HG02938 (cell line): ENCODE measurements around the gene ENGASE.

ENCODE experiments used
- ATAC-seq: cut with Tn5 transposase; IDR thresholded peaks from one replicate; pipeline ENCODE4 v1.9.1; 2021; ENCODE audit warnings: mild to moderate bottlenecking, moderate library complexity; ENCODE audit not compliant: unreplicated experiment

The ENGASE gene

GRCh38 chr17:79079421-79080200 is 5.0 kb downstream of the ENGASE start:
- ATAC-seq, result no peak

DNA sequence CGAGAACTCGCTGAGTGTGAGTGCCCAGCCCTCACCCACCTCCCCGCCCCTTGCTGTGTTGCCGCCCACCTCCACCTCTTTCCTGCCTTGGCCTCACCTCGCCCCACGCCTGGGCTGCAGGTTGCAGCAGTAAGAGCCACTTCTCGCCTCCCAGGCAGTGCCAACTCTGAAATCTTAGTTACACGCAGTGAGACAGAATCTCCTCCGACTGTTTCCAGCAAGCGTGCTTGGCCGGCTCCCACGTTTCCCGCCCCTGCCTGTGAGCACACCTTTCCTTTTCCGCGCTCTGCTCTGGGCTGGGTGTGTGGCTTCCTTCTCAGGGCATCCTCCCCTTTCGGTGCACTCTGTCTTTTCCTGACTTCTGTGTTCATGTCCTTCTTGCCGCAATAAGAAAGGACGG is 5.7 kb downstream of the ENGASE start:
- ATAC-seq, result no peak

DNA sequence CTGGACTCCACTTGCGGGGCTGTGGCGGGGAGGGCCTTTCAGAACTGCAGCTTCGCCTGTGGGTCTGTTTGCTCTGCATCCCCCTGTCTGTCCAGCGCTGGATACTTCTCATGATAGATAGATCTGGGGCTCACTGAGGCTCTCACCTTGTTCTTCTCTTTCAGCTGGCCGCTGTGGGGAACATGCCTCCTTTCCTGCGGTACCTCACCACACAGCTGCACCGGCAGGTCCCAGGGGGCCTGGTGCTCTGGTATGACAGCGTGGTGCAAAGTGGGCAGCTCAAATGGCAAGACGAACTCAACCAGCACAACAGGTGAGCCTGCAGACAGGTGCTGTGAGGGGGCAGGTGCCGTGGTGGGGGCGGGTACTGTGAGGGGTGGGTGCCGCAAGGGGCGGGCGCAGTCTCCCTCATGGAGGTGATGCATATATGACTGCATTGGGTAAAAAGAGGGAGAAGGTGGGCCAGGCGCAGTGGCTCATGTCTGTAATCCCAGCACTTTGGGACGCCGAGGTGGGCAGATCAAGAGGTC is 6.2 kb downstream of the ENGASE start:
- no peak for ATAC-seq

DNA sequence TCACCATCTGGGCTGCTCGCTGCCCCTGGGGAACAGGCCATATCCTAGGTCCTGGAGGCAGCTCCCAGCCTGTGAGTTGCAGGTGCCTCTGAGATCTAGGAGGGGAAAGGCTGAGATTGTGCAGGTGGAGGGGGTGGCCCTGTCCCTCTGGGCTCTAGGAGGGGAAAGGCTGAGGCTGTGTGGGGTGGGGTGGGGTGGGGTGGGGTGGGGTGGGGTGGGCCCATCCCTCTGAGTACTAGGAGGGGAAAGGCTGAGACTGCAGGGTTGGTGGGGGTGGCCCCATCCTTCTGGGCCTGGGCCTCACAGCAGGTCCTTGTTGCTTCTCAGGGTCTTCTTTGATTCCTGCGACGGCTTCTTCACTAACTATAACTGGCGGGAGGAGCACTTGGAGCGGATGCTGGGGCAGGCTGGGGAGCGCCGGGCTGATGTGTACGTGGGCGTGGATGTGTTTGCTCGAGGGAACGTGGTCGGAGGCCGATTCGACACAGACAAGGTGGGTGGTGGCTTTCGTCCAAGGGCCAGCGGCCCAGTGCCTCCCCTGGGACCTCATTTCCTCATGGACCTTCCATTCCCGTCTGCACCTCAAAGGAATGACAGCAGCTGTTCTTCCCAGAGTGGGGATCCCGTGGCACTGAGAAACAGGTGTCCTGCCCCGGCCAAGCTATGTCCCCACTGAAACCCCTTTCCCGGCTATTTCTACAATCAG is 7.1 kb downstream of the ENGASE start:
- no peak for ATAC-seq

- ATAC-seq, result no peak
Measured at GRCh38 chr17:79082311-79083190, 7.9 kb downstream of the ENGASE start.

DNA sequence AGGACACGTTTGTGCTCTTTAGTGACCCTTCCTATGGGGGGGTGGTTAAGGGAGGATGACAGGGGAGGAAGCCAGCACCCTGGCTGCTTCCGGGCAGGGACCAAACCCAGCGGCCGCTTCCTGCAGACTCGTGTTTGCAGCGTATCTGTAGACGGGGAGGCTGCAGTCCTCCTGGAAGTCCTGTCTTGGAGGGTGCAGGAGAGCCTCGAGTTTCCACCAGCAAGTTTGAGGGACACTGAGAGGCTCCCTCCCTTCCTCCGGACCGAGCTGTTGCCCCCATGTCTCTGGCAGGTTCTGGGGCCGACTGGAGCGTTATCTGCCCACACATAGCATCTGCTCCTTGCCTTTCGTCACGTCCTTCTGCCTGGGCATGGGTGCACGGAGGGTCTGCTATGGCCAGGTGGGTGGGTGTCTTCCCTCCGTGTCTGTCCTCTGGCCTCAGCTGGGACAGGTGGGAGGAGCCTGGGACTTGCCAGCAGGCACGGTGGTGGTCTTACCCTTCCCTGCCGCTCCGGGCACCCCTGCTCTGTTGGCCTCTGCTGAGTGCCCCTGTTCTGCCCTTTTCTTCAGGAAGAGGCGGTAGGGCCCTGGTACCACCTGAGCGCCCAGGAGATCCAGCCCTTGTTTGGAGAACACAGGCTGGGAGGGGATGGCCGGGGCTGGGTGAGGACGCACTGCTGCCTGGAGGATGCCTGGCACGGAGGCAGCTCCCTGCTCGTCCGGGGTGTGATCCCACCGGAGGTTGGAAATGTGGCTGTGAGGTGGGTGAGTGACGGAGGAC is 8.8 kb downstream of the ENGASE start:
- no peak for ATAC-seq

DNA sequence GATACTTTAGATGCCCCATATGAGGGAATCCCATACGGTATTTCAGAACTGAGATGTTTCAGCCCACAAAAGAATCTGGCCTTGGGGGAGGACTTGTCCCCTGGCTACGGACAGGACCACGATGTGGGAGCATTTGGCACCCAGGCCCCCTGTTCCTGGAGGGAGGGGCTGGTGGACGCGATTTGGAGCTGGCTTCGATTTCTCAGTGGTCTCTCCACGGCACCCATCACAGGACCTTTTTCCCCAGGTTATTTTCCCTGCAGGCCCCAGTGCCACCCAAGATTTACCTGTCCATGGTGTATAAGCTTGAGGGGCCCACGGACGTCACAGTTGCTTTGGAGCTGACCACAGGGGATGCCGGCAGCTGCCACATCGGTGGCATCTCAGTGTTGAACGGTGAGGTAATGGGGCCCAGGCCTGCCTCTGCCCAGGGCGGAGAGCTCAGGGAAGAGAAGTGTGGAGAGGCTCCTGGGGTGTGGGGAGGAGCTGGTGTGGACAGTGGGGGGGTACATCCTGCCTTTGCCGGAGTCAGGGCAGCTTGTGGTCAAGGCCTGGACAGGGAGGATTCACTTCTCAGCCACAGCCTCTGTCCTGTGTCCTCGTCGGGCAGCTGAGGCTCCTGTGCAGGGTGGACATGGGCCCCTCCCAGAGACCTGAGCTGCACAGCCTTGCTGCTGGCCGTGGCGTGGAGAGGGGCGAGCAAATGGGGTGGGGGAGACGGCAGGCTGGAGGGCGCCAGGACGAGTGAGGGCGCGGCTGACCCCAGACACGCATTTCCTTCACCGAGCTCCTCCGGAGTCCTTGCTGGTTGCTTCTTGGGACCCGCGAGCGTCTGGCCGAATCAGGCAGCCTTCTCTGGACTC is 9.9 kb downstream of the ENGASE start:
- no peak for ATAC-seq

DNA sequence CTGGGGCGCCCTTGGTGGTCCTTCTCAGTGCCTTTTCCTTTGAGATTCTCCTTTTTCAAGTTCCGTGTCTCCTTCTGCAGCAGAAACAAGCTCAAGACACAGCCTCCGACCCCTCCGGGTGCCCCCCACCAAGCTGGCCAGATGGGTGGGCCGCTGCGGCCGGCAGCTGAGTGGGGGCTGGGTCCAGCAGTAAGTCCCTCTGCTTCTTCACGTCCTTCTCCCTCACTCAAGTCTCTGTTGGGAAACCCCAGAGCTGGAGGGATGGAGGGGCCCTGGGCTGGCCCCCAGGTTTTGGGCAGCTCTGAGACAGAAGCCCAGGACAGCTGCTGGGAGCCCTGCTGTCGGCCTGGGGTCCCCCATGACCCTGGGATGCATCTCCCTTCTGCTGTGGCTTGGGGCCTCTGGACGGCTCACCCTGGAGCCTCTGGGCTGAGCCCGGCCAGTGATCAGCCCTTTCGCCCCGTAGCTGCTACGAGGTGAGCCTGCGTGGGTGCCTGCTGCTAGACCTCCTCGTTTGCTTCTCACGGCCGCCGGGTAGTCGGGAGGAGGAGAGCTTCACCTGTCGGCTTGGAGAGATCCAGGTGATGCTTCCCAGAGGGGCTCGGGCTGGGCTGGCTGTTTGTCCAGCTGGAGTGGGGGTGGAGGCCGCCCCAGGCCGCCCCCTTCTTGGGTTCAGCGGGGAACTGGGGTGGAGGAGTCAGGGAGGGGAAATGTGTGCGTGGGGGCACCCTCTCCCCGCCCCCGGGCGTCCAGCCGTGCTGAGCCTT is 10.7 kb downstream of the ENGASE start:
- no peak for ATAC-seq

DNA sequence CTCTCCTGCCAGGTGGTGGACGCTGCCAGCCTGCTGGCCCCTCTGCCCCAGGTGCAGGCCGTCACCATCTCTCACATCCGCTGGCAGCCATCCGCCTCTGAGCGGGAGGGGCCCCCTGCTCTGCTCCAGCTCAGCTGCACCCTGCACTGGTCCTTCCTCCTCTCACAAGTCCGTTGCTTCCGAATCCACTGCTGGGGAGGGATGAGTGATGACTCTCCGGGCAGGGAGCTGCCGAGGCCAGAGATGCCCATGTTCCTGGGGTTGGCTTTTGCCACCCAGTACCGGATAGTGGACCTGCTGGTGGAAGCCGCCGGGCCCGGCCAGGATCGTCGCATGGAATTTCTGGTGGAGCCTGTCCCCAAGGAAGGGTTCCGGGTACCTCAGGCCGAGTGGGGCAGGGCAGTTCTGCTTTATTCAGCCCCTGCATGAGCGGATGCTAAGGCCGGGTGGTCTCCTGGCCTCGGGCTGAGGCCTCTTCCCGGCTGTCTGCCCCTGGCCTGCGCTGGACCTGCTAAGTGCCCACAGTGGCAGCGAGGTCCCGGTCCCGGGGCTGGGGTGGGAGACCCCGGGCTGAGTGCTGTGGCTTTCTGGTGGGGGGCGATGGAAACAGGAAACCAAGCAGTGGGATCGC is 11.4 kb downstream of the ENGASE start:
- ATAC-seq, result no peak

DNA sequence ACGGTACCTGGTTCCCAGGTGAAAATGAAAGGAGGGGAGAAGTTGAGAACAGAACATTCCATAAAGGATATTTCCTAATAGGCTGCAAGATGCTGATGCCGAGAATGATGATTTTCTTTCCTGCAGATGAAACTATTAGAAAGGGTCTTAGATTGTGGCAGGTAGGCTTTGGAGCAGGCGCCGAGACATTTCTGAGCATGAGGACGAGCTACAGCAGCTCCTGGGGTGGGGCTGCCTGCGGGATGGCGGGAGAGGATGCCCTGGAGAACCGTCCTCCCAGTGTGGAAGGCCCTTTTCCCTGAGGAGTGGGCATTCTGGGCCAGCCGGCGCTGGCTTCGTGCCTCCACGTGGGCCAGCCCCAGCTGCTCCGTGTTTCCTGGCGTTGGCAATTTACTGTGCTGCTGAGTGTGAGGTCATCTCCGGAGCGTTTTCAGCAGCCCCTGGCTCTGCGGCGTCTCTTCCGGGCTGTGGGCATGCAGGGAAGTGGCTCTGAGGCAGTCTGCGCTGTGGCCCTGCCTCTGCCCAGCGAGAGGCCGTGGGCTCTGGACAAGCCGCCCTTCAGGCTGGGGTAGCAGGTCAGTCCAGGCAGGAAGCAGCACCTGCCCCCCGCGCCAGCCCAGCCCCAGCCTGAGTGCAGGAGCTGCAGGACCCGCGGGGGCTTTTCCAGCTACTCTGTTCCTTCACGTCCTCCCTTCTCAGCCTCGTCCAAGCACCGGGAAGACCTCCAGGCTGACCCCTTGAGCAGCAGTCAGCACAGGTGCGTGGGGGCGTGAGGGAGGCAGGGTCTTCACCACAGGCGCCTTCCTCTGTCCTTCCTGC is 12.2 kb downstream of the ENGASE start:
- ATAC-seq, result no peak

DNA sequence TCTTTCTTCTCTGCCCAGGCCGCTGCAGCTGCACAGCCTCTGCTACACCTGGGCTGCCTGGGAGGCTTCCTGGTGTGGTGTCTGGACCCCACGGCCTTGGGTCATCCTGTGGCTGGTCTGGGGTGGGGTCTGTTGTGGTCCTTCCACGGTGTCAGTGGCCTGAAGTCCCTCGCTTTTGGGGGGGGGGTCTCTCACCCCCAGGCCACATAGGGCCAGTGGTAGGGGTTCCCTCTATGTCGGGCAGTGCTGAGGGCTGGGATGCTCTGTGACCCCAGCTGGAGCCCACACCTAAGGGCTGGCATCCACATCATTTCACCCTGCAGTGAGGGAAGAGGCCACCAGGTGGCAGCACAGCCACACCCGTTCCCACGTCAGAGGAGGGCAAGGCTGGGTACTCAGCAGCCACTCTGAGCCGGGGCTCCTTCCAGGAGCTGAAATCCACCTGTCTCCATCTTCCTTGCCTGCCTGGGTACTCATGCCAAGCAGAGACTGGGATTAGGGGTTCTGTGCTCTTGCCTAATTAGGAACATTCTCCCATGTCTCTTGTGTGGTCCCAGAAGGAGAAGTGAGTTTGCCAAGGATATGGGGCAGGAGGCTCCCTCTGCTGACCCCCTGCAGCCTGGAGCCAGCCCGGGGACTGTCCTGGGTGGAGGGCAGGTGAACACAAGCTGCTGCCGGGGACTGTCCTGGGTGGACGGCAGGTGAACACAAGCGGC is 13.0 kb downstream of the ENGASE start:
- ATAC-seq, result no peak

GRCh38 chr17:79088247-79088996 is 13.8 kb downstream of the ENGASE start:
- no peak for ATAC-seq

DNA sequence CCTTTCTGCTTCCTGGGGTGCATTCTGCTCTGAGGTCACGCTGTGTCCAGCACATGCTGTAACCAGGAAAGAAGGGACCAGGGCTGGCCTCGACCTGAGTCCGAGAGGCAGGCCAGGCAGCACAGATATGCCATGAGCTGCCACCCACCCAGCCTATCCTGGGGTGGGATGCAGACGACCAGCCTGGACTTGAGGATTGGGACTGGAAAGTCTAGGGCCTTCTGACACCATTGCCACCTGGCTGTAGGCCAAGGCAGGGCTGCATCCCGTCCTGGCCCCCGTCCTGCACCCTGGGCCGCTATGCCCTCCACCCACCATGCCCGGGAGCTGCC is 14.3 kb downstream of the ENGASE start:
- ATAC-seq, result no peak

DNA sequence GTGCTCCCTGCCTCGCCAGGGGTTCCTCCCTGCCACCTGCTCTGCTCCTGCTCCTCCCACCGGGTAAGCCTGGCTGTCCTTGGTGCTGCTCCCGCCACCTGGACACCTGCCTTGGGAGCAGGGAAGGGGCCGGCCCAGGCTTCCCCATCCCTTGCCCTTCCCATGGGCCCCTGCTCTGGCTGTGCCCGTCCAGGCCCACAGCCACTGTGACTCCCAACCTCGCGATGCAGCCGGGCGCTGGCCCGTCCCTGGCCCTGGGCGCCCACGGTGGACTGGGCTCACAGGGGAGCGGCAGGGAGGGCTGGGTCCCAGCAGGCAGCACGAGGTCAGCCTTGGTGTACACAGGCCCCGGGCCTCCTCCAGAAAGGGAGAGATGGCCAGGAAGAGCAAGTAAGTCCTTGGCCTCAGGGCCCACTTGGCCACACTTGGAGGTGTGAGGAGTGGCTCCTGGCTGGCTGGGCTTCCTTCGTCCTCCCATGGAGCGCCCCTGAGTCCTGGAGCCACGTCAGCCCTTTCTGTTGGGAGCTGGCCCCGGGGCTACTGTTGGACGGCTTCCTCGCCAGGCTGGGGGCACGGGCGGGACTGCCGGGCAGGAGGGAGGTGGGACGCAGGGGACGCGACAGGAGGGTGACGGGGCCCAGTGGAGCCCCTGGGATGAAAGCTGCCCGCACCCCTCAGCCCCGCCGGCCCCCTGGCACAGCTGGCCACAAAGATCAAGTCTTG is 15.3 kb downstream of the ENGASE start:
- no peak for ATAC-seq

- no peak for ATAC-seq
Measured at GRCh38 chr17:79090443-79091225, 16.0 kb downstream of the ENGASE start.
